HTERT RPE-1 (cell line): ENCODE data around the gene EVI5L.
"Not testable (repeated sequence)": the region's sequence is repeated elsewhere in the genome, so short reads cannot be mapped to it uniquely, and the experiment has no call there.

Experiments
- in situ Hi-C: fragments of 300-500 bp; cut with MboI; formaldehyde crosslinking; loops from 4 replicates; pipeline ENCODE4 v1.14.3; 2020; ENCODE audit warnings: low sequenced_read_pairs

Gene EVI5L

DNA sequence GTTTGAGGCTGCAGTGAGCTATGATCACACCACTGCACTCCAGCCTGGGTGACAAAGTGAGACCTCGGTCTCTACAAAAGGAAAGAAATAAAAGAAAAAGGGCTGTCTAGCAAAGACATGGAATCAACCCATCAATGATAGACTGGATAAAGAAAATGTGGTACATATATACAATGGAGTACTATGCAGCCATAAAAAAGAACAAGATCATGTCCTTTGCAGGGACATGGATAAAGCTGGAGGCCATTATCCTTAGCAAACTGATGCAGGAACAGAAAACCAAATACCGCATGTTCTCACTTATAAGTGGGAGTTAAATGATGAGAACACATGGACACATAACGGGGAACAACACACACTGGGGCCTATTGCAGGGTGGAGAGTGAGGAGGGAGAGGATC lies 14.0 kb upstream of the EVI5L start:
- in situ Hi-C loops: not testable (repeated sequence)

DNA sequence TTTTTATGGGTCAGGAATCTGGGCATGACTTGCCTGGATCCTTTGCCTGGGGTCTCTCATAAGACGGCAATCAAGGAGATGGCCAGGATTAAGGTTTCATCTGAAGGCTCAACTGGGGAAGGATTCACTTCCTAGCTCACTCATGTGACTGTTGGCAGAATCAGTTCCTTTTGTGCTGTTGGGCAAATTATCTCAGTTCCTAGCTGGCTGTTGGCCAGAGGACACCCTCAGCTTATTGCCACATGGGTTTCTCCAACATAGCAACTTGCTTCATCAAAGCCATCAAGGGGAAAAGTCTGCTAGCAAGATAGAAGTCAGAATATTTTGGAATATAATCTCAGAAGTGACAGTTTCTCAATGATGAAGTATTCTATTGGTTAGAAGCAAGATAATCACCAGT lies 12.2 kb upstream of the EVI5L start:
- in situ Hi-C loops: no loop called here

DNA sequence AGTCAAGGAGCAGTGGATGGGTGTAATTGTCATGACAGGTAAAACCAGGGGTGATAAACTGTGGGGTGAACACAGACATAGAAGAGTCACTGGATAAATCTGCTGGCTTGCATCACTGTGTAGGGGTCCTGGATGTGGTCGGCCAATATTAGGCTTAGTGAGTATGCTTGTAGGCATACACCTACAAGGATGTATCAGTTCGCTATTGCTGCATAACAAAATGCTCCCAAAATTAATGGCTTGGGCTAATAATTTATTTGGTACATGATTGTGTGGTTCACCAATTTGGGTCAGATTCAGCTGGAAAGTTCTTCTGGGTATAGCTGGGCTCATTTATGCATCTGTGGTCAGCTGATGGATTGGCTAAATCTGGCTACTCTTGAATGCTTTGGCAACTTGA lies 11.2 kb upstream of the EVI5L start:
- in situ Hi-C loops: no loop called here

DNA sequence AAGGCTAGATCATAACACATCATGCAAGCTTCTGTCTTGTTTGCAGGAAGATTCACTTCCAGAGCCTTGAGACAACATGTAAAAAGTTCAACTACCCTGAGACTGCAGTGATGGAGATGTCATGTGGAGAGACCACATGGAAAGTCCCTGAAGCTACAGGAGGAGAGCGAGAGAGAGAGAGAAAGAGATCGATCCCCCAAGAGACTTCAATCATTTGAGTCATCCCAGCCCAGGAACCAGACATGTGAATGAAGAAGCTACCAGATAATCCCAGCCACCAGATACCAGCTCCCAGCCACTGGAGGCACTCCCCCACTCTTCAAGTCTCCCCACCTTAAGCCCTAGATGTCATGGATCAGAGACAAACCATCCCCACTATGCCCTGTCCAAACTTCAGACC lies 10.7 kb upstream of the EVI5L start:
- in situ Hi-C loops: no loop called here

DNA sequence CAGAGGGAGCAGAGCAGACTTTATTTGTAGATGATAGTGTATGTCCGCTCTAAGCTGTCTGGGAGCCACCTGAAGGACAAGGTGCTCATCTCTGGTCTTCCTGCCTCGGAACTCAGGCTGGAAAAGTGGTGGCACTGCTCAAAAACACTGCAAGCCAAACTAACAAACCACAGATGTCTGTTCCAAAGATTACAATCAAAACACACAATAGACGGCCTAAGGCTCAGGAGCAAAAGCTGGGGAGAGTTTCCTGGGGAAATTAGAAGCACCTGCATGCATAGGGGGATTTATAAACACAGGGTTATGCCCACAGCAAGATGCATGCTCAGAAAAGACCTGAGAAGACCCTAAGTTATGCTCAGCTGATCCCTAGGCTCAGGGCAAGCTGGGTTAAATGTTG lies 9.4 kb upstream of the EVI5L start:
- in situ Hi-C loops: no loop called here

DNA sequence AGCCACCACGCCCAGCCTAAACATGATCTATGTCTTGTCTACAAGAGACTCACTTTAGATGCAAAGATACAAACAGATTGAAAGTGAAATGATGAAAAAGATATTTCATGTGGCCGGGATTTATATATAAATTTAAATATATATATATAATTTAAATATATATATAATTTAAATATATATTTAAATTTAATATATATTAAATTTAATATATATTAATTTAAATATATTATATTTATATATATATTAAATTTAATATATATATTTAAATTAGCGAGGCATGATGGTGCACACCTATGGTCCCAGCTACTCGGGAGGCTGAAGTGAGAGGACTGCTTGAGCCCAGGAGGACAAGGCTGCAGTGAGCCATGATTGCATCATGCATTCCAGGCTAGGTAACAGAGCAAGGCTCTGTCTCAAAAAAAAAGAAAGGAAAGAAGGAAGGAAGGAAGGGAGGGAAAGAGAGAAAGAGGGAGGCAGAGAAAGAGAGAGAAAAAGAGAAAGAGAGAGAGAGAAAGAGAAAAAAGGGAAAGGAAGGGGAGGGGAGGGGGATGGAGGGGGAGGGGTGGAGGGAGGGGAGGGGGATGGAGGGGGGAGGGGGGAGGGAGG lies 7.0 kb upstream of the EVI5L start:
- in situ Hi-C loops: no loop called here

DNA sequence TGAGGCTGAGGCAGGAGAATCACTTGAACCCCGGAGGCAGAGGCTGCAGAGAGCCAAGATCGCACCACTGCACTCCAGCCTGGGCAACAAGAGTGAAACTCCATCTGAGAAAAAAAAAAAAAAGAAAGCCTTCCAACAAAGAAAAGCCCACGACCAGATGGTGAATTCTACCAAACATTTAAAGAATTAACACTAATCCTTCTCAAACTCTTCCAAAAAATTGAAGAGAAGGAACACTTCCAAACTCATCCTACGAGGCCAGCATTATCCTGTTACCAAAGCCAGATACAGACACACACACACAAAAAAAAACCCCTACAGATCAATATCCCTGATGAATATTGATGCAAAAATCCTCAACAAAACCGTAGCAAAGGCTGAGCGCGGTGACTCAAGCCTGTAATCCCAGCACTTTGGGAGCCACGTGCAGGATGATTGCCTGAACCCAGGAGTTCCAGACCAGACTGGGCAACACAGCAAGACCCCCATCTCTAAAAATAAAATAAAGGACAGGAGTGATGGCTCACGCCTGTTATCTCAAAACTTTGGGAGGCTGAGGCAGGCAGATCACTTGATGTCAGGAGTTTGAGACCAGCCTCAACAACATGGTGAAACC lies 6.2 kb upstream of the EVI5L start:
- in situ Hi-C loops: no loop called here

DNA sequence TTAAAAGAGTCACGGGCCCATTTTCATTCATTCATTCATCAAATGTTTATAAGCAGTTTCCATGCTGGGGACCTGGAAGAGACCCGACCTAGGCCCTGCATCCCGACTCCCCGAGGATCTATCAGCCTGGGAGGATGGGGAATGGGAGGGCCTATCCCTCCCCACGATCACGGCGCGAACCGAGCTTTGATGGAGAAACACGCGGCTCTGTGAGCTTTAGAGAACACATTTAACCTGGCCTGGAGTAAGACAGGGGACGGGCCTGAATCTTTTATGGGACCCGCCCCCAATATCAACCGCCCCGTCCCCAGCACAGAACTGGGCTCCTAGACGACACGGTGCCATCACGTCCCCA lies 875 bp upstream of the EVI5L start:
- in situ Hi-C loops: no loop called here

DNA sequence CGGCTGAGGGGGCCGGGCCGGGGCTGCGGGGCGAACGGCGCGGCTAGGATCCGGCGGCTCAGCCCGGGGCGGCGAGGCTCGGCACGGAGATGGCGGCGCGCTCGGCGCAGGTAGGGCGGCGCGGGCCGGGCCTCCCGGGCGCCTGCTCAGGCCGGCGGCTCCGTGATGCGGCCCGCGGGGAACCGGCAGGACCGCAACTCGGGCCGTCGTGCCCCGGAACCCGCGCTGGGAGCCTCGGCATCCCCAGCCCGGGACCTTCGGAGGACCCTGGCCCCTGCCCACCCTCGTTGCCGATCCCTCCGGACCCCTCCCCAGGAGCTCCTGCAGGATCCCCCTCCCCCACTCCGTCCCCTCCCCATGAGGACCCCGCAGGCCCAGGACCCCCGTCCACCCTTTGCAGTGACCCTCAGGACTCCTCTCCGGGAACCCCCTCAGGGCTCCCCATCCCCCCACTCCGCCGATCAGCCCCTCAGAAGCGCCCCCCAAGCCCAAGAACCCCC lies 304 bp downstream of the EVI5L start:
- in situ Hi-C loops: no loop called here

DNA sequence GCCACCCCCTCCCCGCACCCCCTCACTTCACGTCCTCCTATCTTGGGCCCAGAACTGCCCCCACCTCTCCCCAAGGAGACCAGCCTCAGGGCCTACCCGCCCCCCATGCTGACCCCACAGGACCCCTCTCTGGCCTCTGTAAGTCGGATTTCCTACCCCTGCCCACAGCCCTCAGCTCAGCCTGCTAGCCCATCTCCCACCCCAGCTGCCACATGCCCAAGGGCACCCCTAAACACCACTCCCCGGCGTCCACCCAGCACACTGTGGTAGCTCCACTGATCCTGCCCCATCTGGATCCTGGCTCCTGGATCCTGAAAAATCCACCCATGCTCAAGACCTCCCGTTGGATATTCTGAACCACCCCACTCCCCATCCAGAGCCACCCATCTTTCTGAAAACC lies 805 bp downstream of the EVI5L start:
- in situ Hi-C loops: no loop called here

DNA sequence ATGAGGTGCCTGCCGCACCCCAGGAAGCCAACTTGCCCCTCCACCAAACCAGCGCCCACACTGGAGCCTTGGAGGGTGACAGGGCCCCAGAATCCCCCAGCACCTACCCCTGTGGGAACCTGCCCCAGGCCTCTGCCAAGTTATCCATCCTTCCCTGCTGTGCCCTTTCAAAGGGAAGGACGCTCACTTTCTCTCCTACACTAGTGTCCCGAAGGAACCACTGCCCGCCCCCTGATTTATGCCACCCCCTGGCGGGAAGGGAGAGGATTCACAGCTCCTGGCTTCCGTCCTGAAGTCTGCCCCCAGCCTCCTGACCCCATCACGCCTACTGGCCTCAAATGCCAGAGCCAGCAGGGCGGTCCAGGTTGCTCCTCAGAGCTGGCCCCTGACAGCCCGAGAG lies 1.4 kb downstream of the EVI5L start:
- in situ Hi-C loops: no loop called here

DNA sequence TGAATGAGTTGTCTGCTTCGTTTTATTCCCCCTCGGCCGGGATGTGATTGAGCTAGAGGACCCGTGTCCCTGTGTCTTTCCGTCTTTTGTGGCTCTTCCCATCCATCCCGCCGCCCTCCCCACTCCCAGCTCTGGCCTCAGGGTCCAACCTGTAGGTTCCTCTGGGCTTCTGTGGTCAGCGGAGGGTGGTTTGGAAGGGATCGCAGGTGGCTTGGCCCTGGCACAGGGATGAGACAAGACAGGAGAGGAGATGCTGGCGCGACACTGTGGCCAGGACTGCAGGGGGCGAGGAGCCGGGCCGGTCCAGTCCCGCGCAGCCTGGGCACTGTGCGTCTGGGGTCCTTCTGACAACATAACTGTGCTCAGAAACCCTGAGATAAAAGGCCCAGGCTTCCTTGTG lies 2.0 kb downstream of the EVI5L start:
- in situ Hi-C loops: no loop called here

DNA sequence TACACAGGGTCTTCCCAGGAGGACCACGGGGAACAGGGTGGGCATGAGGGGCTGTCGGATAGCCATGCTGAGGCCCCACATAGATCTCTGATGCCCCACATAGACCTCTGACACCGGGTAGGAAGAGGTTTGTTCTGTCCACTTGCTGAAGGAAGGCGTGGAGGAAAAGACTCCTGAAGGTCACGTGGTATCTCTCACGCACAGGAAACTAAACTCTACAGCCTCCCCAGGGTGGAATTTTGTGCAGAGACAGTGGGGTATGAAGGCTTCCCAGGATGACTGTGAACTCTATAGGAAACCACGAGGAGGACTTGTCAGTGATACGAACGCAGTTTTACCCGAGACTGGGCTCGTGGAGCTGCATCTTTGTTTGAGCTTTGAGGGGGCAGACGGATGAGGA lies 2.8 kb downstream of the EVI5L start:
- in situ Hi-C loops: no loop called here

DNA sequence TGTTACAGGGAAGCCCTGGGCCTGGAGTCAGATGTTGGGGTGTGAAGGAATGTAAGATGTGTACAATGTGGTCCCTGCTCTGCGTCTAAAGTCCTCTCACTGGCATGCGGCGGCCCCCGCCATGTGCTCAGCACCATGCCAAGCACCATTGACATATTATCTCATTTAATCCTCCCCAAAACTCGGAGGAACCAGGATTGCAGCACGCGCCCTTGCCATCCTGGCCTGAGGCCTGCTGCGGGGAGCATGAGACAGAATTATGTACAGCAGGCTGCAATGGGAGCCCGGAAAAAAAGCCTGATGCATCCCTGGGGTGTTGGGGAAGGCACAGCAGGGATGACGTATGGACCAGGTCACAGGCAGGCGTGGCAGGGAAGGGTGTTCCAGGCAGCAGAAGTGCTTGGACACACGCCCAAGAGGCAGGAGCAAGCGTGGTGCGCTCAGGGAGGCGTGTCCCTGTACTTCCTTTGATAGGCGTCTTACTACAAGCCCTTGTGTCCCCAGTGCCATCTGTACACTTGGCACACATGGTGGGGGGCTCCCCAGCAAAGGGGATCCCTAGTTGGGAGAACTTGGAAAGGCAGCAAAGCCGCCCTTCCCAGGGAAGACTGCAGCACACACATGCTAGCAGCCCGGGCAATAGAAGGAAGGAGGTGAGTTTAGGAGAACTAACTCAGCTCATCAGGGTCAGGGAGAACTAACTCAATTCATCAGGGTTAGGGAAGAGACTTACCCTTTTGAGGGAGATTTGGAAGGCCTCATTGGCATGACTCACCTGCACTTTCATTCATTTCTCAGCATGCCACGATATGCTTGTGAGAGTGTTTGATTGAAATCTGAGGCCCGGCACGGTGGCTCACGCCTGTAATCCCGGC lies 3.4 kb downstream of the EVI5L start:
- in situ Hi-C loops: no loop called here

DNA sequence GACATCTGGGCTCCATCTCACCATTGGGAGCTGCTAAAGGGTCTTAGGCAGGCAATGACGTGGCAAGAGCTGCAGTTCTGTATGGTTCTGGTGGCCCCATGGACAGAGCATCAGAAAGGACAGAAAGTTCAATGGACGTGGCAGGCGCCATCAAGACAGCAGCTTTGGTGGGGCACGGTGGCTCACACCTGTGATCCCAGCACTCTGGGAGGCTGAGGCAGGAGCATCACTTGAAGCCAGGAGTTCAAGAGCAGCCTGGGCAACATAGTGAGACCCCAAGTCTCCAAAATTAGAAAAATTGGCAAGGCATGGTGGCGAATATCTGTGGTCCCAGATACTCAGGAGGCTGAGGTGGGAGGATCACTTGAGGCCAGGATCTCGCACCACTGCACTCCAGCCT lies 9.5 kb downstream of the EVI5L start:
- in situ Hi-C loops: no loop called here

DNA sequence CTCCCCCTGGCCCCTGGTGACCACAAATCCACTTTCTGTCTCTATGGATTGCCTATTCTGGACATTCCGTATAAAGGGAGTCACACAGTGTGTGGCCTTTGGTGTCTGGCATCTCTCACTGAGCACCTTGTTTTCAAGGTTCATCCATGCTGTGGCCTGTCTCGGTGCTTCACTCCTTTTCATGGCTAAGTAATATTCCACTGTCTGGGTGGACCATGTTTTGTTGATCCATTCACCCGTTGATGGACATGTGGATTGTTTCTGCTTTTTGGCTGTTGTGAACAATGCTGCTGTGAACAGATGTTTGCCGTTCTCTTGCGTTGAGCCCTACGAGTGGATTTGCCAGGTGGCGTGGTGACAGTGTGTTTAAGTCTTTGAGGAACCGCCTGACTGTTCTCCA lies 10.6 kb downstream of the EVI5L start:
- in situ Hi-C loops: no loop called here

DNA sequence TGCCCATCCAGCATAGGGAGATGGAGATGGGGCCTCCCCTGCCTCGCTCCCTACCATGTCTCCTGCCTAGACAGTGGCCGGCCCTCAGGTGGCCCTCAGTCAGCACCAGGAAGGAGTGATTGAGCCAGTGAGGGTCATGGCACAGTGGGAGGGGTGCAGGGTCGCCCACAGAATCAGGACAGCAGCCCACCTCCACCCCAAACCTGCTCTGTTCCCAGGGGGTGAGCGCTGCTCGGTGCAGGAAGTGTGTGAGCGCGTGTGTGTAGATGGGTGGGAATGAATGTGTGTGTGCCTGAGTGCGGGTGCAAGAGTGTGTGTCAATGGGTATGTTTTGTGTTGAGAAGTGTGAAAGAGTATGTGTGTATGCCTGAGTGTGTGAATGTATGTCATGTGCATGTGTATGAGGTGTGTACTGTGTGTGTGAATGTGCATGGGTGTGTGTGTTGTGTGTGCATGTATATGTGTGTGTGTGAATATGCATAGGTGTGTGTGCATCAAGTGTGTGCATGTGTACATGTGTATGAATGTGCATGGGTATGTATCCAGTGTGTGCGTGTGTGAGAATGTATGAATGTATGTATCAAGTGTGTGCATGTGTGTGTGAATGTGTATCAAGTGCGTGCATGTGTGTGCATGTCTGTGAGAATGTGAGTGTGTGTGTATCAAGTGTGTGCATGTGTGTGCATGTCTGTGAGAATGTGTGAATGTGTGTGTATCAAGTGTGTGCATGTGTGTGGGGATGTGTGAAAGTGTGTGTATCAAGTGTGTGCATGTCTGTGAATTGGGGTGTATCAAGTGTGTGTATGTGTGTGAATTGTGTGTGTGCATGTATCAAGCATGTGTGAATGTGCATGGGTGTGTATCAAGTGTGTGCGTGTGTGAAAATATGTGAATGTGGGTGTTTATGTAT lies 12.0 kb downstream of the EVI5L start:
- in situ Hi-C loops: no loop called here

DNA sequence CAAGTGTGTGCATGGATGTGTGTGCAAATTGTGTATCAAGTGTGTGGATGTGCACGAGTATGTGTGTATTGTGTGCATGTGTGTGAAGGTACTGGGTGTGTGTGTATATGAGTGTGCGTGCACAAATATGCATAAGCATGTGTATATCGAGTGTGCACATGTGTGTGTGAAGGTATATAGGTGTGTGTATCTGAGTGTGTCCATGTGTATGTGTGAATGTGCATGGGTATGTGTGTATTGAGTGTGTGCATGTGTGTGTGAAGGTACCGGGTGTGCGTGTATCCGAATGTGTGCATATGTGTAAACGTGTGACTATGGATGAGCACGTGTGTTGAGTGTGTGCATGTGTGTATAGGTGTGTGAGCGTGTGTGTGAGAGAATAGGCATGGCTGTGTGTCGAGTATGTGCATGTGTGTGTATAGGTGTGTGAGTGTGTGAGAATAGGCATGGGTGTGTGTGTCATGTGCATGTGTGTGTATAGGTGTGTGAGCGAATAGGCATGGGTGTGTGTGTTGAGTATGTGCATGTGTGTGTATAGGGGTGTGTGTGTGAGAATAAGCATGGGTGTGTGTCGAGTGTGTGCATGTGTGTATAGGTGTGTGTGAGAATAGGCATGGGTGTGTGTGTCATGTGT lies 12.8 kb downstream of the EVI5L start:
- in situ Hi-C loops: no loop called here

DNA sequence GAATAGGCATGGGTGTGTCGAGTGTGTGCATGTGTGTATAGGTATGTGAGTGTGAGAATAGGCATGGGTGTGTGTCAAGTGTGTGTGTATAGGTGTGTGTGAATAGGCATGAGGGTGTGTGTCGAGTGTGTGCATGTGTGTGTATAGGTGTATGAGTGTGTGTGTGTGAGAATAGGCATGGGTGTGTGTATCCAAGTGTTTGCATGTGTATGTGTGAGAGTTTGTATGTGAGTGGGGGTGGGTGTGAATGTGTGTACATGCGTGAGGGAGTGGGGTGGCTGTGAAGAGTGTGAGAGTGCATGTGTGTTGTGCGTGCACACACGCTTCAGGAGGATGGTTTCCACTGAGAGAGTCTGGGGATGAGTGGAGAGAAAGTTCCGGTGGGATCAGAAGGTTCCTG lies 13.5 kb downstream of the EVI5L start:
- in situ Hi-C loops: no loop called here

DNA sequence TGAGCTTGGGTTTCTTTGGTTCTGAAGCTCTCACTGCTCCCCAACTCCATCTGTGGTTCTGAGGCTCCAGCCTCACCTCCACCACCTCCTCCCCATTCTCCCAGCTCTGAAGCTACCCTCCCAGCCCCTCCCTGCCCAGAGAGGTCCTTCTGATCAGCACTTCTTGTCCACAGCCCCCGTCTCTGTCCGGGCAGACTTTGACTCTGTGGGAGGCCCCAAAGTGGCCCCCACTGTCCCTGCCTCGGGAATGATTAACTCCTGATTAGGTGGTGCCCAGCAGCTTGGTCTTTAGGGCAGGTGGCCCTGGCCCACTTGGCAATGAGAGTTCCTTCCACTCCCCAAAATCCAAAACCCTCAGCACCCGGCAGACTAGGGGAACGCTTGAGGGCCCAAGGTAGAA lies 14.4 kb downstream of the EVI5L start:
- in situ Hi-C loops: no loop called here

DNA sequence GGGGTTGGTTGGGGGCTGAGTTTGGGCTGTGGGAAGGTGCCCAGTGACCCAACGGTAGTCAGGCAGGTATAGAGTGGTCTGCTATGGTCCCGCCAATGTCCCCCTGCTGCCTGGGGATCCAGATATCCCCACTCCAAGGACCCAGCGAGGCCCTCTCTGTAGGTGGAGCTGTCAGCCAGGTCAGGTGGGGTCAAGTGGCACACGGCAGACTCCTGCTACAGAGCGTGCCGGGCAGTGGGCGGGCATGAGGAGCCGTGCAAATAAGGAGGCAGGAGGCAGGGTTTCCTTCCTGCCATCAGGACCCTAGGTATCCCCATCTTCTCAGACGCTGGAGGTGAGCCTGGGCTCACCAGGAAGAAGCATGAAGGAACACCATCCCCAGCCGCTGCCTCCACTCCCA lies 14.9 kb downstream of the EVI5L start:
- in situ Hi-C loops: no loop called here
